Measurements from ENCODE around the gene GATB.
"Not testable (repeated sequence)": the region's sequence is repeated elsewhere in the genome, so short reads cannot be mapped to it uniquely, and the experiment has no call there.

Gene GATB

GRCh38 chr4:151743128-151743854 is 17.5 kb downstream of the GATB start:
- no peak for DNase-seq (ENCODE audit: low read depth)
- H3K4me3 ChIP-seq (ENCODE audit: control insufficient read depth, low read depth, low read length) = no peak overlapping the region
- no peak for TF ChIP-seq CTCF (IDR thresholded peaks at IDR 0.05; ENCODE audit: control insufficient read depth, insufficient read depth, low read depth, low read length, missing control alignments)

- H3K4me3 ChIP-seq (ENCODE audit: control insufficient read depth, low read depth, low read length) = no peak overlapping the region
- no peak for TF ChIP-seq CTCF (IDR thresholded peaks at IDR 0.05; ENCODE audit: control insufficient read depth, insufficient read depth, low read depth, low read length, missing control alignments)
- no peak for DNase-seq (ENCODE audit: low read depth)
These were observed 21.9 kb downstream of the GATB start for GRCh38 chr4:151738720-151739517.

- DNase-seq (ENCODE audit: low read depth) = not testable (repeated sequence)
These were observed 24.0 kb downstream of the GATB start for GRCh38 chr4:151736852-151737251.

GRCh38 chr4:151736361-151736760 is 24.4 kb downstream of the GATB start:
- no peak for TF ChIP-seq CTCF (IDR thresholded peaks at IDR 0.05; ENCODE audit: control insufficient read depth, insufficient read depth, low read depth, low read length, missing control alignments)
- DNase-seq (ENCODE audit: low read depth) = no peak
- no peak overlapping the region for H3K4me3 ChIP-seq (ENCODE audit: control insufficient read depth, low read depth, low read length)

More at GRCh38 chr4:151736852-151737251, 24.0 kb downstream of the GATB start:
- not testable (repeated sequence) for H3K4me3 ChIP-seq (ENCODE audit: control insufficient read depth, low read depth, low read length)

GRCh38 chr4:151731670-151732069 is 29.1 kb downstream of the GATB start:
- not testable (repeated sequence) for DNase-seq (ENCODE audit: low read depth); H3K4me3 ChIP-seq (ENCODE audit: control insufficient read depth, low read depth, low read length)

- no peak overlapping the region for H3K4me3 ChIP-seq (ENCODE audit: control insufficient read depth, low read depth, low read length)
- TF ChIP-seq CTCF (IDR thresholded peaks at IDR 0.05; ENCODE audit: control insufficient read depth, insufficient read depth, low read depth, low read length, missing control alignments) = no peak
- DNase-seq (ENCODE audit: low read depth) = no peak
These were observed 30.9 kb downstream of the GATB start for GRCh38 chr4:151729731-151730559.

GRCh38 chr4:151728679-151729078 is 32.1 kb downstream of the GATB start:
- DNase-seq (ENCODE audit: low read depth) = no peak
- no peak for TF ChIP-seq CTCF (IDR thresholded peaks at IDR 0.05; ENCODE audit: control insufficient read depth, insufficient read depth, low read depth, low read length, missing control alignments)
- H3K4me3 ChIP-seq (ENCODE audit: control insufficient read depth, low read depth, low read length) = no peak overlapping the region
